Activated CD8-positive, alpha-beta memory T cell treated with anti-CD3 and anti-CD28 coated beads for 48 hours (primary cell): Measurements from ENCODE around the gene SMCR8.
A peak's percentile ranks its signal among the peaks of the same experiment; 100 is the strongest.
"Not testable (repeated sequence)": the region's sequence is repeated elsewhere in the genome, so short reads cannot be mapped to it uniquely, and the experiment has no call there.

Experiments used
- DNase-seq, 3 experiments: peaks; one replicate each; pipeline ENCODE4 v3.0.0-alpha.2; 2020; ENCODE audit warnings: low read depth in 2 of 3, low spot score in 2 of 3

Gene SMCR8, protein sequence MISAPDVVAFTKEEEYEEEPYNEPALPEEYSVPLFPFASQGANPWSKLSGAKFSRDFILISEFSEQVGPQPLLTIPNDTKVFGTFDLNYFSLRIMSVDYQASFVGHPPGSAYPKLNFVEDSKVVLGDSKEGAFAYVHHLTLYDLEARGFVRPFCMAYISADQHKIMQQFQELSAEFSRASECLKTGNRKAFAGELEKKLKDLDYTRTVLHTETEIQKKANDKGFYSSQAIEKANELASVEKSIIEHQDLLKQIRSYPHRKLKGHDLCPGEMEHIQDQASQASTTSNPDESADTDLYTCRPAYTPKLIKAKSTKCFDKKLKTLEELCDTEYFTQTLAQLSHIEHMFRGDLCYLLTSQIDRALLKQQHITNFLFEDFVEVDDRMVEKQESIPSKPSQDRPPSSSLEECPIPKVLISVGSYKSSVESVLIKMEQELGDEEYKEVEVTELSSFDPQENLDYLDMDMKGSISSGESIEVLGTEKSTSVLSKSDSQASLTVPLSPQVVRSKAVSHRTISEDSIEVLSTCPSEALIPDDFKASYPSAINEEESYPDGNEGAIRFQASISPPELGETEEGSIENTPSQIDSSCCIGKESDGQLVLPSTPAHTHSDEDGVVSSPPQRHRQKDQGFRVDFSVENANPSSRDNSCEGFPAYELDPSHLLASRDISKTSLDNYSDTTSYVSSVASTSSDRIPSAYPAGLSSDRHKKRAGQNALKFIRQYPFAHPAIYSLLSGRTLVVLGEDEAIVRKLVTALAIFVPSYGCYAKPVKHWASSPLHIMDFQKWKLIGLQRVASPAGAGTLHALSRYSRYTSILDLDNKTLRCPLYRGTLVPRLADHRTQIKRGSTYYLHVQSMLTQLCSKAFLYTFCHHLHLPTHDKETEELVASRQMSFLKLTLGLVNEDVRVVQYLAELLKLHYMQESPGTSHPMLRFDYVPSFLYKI

DNA sequence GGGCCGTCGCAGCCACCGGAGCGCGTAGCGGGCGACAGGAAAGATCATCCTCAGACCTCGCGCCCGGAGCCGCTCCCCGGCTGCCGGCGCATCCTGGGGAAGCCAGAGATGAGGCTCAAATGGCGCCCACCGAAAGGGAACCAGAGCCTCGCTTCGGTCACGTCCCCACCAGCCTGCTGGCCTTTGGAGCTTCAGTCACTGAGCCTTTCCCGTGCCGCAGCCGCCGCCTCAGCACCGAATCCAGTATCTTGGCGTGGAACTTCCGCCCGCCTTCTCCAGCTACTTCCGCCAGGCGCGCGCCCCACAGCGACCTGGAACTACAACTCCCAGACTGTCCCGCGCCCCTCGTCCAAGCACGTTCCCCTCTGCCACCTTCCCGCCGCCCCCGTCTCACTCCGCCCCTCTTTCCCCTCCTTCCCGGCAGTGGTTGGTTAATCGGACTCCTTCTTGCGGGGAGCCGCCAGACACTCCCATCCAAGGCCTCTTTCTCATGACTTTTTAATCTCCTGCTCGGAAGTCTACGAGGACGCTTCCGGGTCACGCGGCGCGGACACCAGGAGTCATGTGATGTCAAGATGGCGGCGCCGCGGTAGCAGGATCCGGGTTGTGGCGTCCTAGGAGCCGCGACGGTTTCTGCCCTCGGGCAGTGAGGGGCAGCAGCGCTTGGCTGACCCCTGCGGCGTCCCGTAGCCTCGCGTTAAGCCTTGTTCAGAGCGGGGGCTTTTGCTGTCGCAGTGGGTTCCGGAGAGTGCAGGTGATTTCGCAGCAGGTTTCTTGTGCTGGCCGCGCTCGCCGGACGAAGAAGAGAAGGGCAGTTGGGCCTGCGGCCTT, at the start of gene SMCR8, which contains the start of gene TOP3A:
SMCR8 (plus strand) TSS at position 563 of the 831 bp plus-strand sequence. CDS start 497 bp downstream, outside the sequence.
TOP3A (minus strand) TSS at position 264 of the 831 bp plus-strand sequence; CDS start at position 48, 216 bp downstream.
- DNase-seq = peak; percentile 91 to 92 (median 92)

DNA sequence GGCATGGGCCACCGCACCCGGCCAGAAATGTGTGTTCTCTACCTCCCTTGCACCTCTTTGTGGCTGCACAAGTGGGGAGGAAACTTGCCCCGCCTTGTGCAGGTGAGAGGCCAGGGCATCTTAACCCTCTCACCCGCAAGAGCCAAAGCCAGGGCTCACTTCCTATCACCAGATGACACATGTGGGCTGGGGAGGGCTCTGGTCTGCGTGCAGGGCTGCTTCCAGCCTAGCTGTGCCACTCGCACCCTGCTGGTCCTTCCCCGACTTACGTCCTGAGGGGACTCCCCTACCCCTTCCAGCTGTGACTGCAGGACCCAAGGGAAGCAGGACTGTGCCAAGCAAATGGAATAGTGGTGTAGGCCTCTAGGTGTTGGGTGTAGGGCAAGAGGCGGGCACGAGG, 47.7 kb upstream of the SMCR8 start:
- no peak for DNase-seq

DNA sequence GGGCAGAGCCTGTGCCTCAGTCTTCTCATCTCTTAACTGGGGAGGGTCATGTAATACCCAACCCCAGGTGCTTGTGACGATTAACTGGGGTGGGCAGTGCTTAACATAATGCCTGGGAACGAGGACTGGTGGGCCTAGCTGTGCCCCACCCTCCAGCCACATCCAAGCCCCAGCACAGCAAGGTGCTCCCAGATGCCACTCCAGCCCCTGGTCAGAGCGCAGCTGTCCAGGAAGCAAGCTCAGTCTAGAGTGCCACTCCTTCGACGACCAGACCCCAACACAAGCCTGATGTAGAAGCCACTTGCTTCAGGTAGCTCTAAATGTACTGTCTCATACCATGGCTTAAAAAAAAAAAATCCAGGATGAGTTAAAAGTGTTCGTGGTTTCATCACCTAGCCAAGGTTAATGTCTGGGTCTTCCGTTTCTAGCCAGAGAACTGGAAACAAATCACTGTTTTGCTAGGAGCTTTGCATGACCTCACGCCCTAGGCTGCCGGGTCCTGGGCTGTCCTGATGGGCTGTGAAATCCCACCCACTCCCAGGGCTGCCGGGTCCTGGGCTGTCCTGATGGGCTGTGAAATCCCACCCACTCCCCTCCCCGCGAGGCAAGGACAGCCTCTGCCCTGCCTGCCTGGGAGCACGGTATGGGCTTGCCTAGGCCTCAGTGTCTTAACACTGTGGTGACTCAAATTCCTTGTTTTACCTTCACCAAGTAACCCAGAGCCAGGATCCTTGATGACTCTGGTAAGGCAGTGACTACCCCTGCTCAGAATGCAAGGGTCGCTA, 47.0 kb upstream of the SMCR8 start:
- no peak for DNase-seq

DNA sequence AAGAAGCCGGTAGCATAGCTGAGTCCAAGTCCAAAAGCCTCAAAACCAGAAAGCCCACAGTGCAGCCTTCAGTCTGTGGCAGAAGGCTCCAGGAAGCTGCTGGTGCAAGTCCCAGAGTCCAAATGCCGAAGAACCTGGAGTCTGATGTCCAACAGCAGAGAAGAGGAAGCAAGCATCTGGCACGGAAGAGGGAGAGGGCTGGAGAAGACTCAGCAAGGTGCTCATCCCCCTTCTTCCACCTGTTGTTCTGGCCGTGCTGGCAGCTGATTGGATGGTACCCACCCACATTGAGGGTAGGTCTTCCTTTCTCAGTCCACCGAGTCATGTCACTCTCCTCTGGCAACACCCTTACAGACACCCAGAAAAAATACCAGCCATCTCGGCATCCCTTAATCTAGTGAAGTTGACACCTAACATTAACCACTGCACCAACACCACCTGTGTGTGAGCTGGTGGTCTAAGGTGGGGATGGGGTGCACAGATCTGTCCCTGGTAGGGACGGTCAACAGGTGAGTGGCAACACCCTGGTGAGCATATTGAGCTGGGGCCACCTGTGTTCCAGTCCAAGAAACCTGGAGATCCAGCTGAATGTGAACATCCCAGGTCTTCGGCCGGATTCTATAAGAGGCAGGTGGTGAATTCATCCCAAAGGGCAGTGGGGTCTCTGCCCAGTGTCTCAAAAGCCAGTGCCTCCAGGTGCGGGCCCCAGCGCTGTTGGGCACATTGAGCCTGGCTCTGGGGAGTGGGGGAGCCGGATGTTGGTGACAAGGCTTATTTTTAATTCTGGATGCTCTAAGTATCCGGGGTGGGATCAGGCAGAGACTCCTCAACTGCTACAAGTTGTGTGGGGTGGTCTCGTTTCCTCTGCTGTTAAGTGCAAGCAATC, 44.8 kb upstream of the SMCR8 start:
- no peak for DNase-seq

DNA sequence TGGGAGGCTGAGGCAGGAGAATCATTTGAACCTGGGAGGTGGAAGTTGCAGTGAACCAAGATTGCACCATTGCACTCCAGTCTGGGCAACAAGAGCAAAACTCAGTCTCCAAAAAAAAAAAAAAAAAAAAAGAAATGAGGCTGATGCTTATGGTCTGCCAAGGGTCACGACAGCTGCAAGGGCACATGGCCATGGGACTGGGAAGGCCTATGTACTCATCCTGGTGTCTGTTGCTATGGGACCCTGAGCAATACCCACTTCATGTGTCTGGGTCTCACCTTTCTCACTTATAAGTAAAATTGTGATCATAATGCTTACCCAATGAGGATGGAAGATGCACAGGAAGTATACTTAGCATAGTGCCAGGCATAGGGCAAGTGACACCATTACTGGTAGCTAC, 38.0 kb upstream of the SMCR8 start:
- DNase-seq = no peak

DNA sequence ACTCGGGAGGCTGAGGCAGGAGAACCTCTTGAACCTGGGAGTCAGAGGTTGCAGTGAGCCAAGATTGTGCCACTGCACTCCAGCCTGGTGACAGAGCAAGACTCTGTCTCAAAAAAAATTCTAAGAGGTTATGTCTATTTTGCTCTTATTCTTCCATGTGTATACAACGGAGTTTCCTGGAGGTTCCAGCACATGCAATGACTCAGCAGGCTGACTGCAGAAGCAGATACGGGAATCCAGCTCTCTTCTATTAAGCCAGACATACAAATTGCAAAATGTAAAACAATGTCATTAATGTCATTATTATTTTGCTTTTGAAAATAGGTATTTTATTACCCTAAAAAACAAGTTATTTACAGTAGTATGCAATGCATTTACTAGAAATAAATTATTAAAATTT, 36.2 kb upstream of the SMCR8 start:
- no peak for DNase-seq

DNA sequence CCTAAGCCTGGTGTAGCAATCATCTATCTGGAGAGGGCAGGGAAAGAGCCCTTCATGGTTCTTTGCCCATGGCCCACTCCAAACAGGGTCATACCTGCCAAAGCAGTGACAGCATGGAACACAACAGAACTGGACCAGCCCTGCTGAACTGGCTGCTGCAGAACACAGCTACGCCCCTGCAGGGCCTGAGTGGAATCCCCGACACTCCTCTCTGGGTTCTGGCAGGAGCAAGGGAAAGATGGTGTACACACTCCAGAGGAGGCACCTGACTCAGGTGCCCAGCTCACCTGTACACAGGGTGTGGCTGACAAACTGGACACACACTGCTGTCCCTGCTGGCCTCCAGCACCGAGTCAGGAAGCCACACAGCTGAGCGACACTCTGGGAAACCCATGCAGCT, 34.8 kb upstream of the SMCR8 start:
- no peak for DNase-seq

DNA sequence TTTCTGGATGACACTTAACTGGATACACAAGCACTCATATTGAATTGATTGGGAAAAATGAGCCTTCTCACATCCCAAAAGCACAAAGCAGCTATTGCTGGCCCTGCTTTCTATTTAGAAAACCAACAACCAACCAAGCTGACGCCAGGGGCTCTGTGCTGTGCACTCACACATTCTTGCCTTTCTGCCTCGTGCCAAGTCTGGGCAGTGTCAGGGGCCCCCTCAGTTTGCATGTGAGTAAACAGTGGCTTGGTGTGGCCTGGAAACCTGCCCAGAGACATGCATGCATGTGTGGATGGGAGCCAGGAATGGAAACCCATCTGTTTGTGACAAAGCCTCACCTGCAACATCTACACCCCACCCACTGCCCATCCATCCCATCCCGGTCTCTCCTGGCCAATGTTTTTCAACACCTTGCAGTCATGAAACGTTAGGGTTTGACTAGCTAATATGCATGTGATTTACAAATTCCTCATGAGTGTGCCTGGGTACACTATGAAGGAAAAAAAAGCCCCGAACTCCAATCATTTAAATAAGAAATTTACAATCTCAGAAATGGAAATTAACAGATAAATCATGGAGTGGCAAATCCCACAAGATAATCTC, 34.2 kb upstream of the SMCR8 start:
- no peak for DNase-seq

DNA sequence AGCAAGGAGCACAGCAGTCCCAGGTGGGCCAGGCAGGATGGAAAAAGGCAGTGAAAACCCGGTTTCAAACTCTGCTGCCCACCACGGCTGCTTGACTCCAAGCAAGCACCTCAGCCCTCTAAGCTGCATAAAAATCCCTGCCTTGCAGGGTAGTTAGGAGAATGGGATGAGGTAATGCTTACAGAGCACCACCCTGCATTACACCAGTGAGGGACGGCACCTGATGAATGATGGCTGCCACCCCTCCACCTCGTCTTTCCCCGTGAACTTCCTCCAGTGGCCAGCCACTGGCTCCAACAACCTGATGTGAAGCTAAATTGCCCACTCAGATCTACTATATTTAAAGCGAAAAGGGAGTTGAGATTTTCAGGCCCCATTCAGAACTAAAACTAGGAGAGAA, 33.3 kb upstream of the SMCR8 start:
- no peak for DNase-seq

DNA sequence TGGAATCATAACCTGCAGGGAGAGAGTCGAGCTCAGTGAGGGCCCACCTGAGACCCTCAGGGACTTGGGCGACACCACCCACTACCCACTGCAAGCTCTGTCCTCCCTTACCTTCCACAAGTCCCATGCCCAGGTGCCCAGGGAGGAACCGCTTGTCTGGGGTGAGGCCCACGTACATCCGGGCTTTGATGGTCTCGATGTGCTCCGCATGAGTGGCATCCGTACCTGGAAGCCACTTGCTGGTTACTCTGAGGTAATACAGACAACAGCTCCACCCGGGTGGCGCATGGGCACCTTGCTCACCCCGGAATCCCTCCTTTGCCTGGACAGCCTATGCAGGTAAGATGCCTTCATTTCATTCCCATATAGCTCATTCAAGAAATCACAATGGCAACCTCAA, 29.8 kb upstream of the SMCR8 start:
- DNase-seq = no peak

DNA sequence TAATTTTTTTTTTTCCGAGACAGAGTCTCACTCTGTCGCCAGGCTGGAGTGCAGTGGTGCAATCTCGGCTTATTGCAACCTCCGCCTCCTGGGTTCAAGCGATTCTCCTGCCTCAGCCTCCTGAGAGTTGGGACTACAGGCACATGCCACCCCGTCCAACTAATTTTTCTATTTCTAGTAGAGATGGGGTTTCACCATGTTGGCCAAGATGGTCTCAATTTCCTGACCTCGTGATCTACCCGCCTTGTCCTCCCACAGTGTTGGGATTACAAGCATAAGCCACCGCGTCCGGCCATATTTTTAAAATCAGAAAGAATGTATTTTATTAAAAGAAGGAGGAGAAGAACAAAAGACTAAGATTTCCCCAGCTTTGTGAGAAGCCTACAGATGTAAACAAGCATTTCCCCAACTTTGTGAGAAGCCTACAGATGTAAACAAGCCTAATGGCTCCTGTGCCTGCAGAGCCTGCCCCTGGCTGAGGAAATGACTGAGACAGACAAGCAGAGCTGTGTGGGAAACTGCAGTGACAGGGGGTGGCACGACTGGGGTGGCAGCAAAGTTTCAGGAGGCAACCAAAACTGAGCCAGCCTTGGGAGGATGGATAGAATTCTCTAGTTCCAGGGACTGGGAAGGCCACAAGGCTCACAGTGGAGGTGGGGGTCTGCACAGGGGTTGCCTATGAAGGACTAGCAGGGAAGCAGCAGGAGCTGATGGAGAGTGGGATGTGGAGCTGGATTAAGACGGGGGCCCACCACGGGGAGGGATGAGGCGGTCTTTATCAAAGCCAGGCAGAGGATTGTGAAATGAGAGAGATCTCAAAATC, 23.2 kb upstream of the SMCR8 start:
- DNase-seq = no peak

DNA sequence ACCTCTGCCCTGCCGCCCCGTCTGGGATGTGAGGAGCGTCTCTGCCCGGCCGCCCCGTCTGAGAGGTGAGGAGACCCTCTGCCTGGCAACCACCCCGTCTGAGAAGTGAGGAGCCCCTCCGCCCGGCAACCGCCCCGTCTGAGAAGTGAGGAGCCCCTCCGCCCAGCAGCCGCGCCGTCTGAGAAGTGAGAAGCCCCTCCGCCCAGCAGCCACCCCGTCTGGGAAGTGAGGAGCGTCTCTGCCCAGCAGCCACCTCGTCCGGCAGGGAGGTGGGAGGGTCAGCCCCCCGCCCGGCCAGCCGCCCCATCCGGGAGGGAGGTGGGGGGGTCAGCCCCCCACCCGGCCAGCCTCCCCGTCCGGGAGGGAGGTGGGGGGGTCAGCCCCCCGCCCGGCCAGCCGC, 17.0 kb upstream of the SMCR8 start:
- not testable (repeated sequence) for DNase-seq

DNA sequence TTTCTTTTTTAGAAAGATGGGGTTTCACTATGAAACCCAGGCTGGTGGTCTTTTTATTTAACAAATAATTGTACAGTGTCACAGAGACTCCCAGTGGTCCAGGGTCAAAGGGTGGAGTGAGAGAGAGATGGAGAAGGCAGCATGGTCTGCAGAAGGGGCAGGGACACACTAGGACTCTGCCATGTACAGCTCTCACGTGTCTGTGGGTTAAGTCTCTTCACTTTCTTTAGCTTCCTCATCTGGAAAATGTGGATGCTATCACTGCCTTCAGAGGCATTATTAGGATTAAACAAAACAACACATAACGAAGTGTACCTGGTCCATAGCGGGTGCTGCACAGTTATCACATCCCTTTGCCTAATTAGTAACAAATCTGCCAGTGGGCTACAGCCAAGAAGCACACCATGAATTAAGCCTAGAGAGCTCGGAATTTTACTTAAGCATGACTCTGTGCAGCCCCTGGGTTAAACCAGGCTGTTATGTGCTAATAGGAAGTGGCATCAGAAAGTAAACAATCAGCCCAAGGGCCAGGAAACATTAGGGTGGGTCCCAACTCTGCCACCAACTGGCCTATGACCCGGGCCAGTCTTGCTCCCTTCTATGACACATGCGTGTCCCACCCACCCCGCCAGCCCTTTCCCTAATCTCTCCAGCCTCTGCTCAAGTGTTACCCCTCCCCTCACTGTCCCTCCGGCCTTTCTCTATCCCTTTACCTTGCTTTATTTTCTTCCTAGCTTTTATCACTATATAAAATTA, 14.2 kb upstream of the SMCR8 start:
- no peak for DNase-seq

DNA sequence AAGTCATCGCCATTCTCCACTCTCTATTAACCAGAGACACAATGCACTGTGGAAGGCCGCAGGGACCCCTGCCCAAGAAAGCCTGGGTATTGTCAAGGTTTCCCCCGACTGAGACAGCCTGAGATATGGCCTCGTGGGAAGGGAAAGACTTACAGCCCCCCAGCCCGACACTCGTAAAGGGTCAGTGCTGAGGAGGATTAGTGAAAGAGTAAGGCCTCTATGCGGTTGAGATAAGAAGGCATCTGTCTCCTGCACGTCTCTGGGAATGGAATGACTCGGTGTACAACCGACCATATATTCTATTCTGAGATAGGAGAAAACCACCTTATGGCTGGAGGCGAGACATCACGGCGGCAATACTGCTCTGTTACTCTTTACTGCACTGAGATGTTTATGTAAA, 11.9 kb upstream of the SMCR8 start:
- DNase-seq = not testable (repeated sequence)

DNA sequence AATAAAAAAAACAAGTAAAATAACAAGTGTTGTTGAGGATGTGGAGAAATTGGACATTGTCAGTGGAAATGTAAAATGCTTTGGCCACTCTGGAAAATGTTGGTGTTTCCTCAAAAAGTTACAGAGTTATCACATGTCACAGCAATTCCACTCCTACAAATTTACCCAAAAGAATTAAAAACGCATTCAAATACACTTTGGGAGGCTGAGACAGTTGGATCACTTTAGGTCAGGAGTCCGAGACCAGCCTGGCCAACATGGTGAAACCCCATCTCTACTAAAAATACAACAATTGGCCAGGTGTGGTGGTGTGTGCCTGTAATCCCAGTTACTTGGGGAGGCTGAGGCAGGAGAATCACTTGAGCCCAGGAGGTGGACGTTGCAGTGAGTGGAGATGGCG, 5.9 kb upstream of the SMCR8 start:
- no peak for DNase-seq

DNA sequence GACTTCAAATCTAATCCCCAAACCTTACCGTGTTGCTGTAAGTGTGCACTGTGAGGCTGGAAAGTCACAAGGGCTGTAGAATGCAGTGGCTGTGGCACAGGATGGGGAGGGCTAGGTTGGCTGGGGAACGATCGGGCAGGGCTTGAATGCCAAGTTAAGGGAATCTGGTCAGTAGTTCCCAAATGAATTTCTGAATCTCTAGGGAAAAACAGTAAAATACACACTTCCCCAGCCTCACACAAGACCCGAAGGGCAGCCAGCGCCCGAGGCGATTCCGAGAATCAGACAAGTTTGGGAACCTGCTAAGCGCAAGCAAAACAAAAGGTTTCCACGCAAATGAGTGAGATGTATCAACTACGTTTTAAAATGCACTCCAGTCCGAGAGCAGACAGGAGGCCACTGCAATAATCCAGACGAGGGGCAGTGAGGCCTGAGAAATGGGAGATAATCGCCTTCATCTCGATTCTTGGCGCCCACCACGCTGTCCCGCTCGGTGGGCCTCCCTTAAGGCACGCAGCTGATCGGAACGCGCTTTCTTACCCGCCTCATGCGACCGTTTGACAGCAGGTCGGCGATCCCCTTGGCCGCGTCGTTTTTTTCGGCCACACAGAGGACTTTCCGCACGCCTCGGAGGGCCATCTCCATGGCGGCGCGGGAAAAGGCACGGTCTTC, 898 bp upstream of the SMCR8 start:
- DNase-seq = peak in 1 of 3 experiments; percentile 16

DNA sequence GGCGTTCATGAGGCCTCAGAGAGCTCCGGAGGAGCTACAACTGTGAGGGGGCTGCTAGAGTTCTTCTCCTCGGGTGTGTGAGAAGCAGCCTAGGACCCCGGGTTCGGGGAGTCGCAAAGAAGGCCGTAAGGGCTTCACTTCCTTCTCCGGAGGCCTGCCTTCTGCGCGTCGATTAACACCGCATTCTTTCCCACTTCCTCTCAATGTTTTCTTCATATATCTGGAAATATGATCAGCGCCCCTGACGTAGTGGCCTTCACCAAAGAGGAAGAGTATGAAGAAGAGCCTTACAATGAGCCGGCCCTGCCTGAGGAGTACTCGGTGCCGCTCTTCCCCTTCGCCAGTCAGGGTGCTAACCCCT, 449 bp downstream of the SMCR8 start:
- no peak for DNase-seq
